ENCODE measurements around the gene SDC3.

The SDC3 gene

GRCh38 chr1:30864681-30865080, 43.9 kb downstream of the SDC3 start:
- in situ Hi-C loops (cut with MboI; ENCODE audit: low pct_unique_long_range_greater_than_20kb, low sequenced_read_pairs, unreplicated experiment): no loop called here
- DNase-seq (ENCODE audit: low spot score): no peak
- TF ChIP-seq CTCF (IDR thresholded peaks at IDR 0.05; ENCODE audit: extremely low read depth, insufficient read depth, missing control alignments): no peak

- no peak for DNase-seq (ENCODE audit: low spot score)
- no peak for TF ChIP-seq CTCF (IDR thresholded peaks at IDR 0.05; ENCODE audit: extremely low read depth, insufficient read depth, missing control alignments)
- in situ Hi-C loops (cut with MboI; ENCODE audit: low pct_unique_long_range_greater_than_20kb, low sequenced_read_pairs, unreplicated experiment): no loop called here
Observed at GRCh38 chr1:30863858-30864604, 44.5 kb downstream of the SDC3 start.

GRCh38 chr1:30860320-30860652, 48.3 kb downstream of the SDC3 start:
- in situ Hi-C loops (cut with MboI; ENCODE audit: low pct_unique_long_range_greater_than_20kb, low sequenced_read_pairs, unreplicated experiment): no loop called here
- DNase-seq (ENCODE audit: low spot score): no peak
- TF ChIP-seq CTCF (IDR thresholded peaks at IDR 0.05; ENCODE audit: extremely low read depth, insufficient read depth, missing control alignments): no peak

- no peak for DNase-seq (ENCODE audit: low spot score)
- in situ Hi-C loops (cut with MboI; ENCODE audit: low pct_unique_long_range_greater_than_20kb, low sequenced_read_pairs, unreplicated experiment): no loop called here
- TF ChIP-seq CTCF (IDR thresholded peaks at IDR 0.05; ENCODE audit: extremely low read depth, insufficient read depth, missing control alignments): no peak
Observed at GRCh38 chr1:30857964-30858363, 50.6 kb downstream of the SDC3 start.

GRCh38 chr1:30857062-30857461, 51.5 kb downstream of the SDC3 start:
- in situ Hi-C loops (cut with MboI; ENCODE audit: low pct_unique_long_range_greater_than_20kb, low sequenced_read_pairs, unreplicated experiment): no loop called here
- no peak for DNase-seq (ENCODE audit: low spot score)
- TF ChIP-seq CTCF (IDR thresholded peaks at IDR 0.05; ENCODE audit: extremely low read depth, insufficient read depth, missing control alignments): no peak

- no peak for TF ChIP-seq CTCF (IDR thresholded peaks at IDR 0.05; ENCODE audit: extremely low read depth, insufficient read depth, missing control alignments)
- DNase-seq (ENCODE audit: low spot score): no peak
- in situ Hi-C loops (cut with MboI; ENCODE audit: low pct_unique_long_range_greater_than_20kb, low sequenced_read_pairs, unreplicated experiment): no loop called here
Observed at GRCh38 chr1:30856260-30856790, 52.2 kb downstream of the SDC3 start.
